ENCODE data around the gene PPP1R2B.

PPP1R2B gene

DNA sequence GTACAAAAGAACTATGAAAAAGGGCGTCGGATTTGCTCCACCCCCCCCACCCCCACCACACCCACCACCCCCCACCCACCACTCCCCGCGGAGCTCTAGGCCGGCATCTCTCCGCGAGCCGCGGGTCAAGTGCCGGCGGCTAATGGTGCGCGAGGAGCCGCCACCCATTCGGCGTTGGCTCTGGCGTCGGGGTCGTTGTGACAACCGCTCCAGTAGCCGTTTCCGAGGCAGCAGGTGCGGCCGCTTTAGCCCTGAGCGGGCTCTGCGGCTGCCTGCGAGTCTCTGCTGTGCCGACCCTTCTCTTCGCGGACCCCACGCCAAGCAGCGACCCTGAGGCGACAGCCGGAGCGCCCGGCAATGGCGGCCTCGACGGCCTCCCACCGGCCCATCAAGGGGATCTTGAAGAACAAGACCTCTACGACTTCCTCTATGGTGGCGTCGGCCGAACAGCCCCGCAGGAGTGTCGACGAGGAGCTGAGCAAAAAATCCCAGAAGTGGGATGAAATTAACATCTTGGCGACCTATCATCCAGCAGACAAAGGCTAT is at the start of gene PPP1R2B:
TSS of gene PPP1R2B (plus strand) at position 90 of the 546 bp plus-strand sequence. CDS start at position 358, 268 bp downstream.
- no peak for DNase-seq
- TF ChIP-seq POLR2A (IDR thresholded peaks at IDR 0.05; ENCODE audit: low read length) (no peak), GATA1 (IDR thresholded peaks at IDR 0.05; ENCODE audit: low read depth, low read length) (no peak)

DNA sequence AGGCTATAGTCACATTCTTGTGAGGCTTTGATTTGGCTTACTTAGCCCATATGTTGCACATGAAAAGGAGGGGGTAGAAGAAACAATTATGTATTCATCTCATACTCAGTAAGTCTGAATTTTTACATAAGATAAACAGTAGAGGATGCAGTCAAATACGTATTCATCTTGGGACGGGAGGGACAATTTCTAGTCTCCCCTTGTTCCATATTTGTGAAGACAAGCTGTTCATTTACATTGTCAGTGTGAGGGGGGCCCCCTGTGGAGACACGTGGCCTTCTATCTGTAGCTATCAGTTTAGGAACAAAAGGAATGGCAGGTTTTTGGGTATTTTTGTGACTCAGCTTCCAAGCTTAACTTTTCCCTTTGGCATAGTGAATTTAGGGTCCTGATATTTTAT is 49.2 kb upstream of the PPP1R2B start:
- TF ChIP-seq GATA1 (IDR thresholded peaks at IDR 0.05; ENCODE audit: low read depth, low read length) (no peak), POLR2A (IDR thresholded peaks at IDR 0.05; ENCODE audit: low read length) (no peak)
- no peak for DNase-seq

- DNase-seq: no peak
- TF ChIP-seq GATA1 (IDR thresholded peaks at IDR 0.05; ENCODE audit: low read depth, low read length) (no peak), POLR2A (IDR thresholded peaks at IDR 0.05; ENCODE audit: low read length) (no peak)
Observed at GRCh38 chr5:156802501-156802900, 47.6 kb upstream of the PPP1R2B start.

DNA sequence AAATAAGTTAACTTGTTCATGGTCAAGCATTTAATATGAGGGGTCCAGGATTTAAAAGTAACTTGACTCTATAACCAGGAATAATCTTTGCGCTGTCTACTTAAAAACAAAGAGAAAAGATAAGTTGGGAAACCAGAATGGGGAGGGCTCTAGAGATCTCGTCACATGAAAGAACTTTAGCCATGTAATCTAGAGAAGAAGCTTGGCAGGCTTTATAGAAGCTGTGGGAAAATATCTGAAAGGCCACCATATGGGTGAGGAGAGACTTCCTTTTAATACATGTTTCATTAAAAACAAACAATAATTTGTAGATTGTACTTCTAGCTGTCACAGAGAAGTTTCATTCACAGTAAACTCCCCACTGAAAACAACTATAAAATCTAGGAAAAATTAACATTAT is 46.7 kb upstream of the PPP1R2B start:
- no peak for DNase-seq
- TF ChIP-seq GATA1 (IDR thresholded peaks at IDR 0.05; ENCODE audit: low read depth, low read length) (no peak), POLR2A (IDR thresholded peaks at IDR 0.05; ENCODE audit: low read length) (no peak)

GRCh38 chr5:156812959-156813358 is 37.1 kb upstream of the PPP1R2B start:
- no peak for DNase-seq
- no peak for TF ChIP-seq GATA1 (IDR thresholded peaks at IDR 0.05; ENCODE audit: low read depth, low read length)
- no peak for TF ChIP-seq POLR2A (IDR thresholded peaks at IDR 0.05; ENCODE audit: low read length)

DNA sequence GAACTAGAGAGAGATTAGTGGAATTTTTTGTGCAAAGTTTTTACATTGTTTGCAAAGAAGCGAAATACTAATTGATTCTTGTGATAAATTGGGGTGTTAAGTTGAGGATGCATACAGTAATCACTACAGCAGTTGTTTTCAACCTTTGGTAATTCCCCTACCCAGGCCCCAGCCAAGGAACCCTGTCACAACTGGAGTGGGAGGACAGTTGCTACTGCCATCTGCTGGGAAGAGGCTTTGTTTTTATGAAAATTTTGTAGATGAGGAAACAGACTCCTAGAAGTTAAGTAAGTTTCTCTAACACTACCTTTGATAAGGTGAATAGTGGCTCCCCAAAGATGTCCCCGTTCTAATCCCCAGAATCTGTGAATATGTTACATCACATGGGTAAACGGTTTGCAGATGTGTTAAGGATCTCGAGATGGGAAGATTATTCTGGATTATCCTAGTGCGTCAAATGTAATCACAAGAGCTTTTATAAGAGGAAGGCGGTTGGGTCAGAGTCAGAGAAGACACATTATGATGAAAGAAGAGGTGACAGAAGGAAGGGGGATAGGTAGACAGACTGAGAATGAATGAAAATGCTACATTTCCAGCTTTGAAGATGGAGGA is 34.0 kb upstream of the PPP1R2B start:
- no peak for TF ChIP-seq GATA1 (IDR thresholded peaks at IDR 0.05; ENCODE audit: low read depth, low read length)
- no peak for TF ChIP-seq POLR2A (IDR thresholded peaks at IDR 0.05; ENCODE audit: low read length)
- DNase-seq: peak in 1 of 2 experiments; percentile 9

DNA sequence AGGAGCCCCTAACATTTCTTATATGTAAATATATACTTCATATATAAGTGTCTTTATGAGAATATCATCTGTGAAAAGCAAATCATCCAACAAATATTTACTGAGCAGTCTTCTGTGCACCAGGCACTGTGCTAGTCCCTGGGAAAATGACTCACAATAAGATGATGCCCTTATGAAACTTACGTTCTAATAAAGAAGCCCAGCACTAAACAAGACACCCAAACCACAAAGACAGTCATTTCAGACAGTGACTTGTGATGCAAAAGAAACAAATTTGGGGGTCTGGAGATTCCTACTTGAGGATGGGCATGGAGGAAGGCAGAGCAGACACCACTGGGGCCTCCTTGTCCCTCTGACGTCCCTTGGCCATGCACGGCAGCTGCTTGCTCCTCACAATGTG is 30.6 kb upstream of the PPP1R2B start:
- DNase-seq: no peak
- TF ChIP-seq POLR2A (IDR thresholded peaks at IDR 0.05; ENCODE audit: low read length) (no peak), GATA1 (IDR thresholded peaks at IDR 0.05; ENCODE audit: low read depth, low read length) (no peak)

DNA sequence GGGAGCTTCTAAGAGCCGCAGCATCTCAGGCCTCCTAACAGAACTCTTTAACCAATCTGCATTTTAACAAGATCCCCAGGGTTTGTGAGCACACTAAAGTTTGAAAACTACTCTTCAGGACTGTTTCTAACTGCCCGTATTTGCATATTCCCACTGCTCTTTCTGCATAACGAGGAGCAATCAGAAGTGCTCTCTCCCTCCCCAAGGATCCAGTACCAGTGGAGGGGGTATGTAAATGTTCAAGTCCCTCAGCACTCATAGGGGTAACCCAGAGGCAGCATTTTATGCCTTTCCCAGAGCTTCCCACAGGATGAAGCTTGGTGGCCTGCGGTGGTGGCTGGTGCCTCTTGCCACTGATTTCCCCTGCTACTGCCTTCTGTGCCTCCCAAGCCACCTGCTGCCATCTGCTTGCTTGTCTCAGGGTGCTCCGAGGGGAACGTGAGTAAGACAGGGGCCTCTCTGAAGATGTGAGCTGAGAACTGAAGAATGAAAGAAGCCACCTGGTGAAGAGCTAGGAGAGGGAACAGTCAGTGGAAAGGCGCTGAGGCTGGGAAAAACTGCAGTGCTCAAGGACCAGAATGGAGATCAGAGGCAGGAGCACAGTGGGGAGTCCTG is 30.0 kb upstream of the PPP1R2B start:
- no peak for TF ChIP-seq POLR2A (IDR thresholded peaks at IDR 0.05; ENCODE audit: low read length)
- TF ChIP-seq GATA1 (IDR thresholded peaks at IDR 0.05; ENCODE audit: low read depth, low read length): no peak
- no peak for DNase-seq

- no peak for DNase-seq
- TF ChIP-seq GATA1 (IDR thresholded peaks at IDR 0.05; ENCODE audit: low read depth, low read length) (no peak), POLR2A (IDR thresholded peaks at IDR 0.05; ENCODE audit: low read length) (no peak)
Observed at GRCh38 chr5:156824241-156824640, 25.9 kb upstream of the PPP1R2B start.

DNA sequence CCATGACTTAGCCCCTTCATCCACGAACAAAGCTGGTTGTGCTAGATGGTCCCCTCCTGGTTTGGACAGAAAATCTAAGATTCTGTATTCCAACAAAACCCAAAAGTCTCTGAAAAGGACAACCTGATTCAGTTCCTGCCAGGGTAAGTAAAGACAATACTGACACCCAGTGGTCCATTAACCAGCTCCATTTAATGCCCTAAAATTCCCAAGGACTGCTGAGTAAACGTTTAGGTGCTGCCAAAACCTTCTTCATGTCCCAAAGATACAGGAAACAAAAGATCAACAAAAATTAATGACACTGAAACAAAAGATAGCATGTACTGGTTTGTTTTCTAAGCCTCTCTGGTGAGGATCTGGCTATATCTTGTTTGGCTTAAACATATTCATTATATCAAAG is 25.3 kb upstream of the PPP1R2B start:
- DNase-seq: peak in 1 of 2 experiments; percentile 11
- TF ChIP-seq POLR2A (IDR thresholded peaks at IDR 0.05; ENCODE audit: low read length): no peak
- TF ChIP-seq GATA1 (IDR thresholded peaks at IDR 0.05; ENCODE audit: low read depth, low read length): no peak

- no peak for DNase-seq
Observed at GRCh38 chr5:156825688-156826087, 24.4 kb upstream of the PPP1R2B start.

DNA sequence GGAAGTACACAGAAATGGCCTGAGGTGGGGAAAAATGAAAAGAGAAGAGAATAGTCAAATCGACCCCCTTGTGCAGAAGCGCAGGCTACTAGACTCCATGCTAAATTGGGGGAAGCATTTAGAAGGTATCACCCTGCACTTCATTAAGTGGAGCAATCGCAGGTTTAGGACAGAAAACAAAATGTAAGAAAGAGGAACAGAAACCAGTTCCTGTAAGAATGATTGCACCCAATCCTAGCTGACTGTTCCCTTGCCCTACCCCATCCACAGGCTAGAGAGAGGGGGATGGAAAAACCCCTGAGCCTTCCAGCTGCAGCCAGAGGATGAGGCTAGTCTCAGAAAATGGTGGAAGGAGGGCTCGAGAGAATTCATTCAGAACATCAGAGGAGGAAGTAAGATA is 23.9 kb upstream of the PPP1R2B start:
- TF ChIP-seq GATA1 (IDR thresholded peaks at IDR 0.05; ENCODE audit: low read depth, low read length) (no peak), POLR2A (IDR thresholded peaks at IDR 0.05; ENCODE audit: low read length) (no peak)
- DNase-seq: no peak

More at GRCh38 chr5:156825688-156826087, 24.4 kb upstream of the PPP1R2B start:
- TF ChIP-seq POLR2A (IDR thresholded peaks at IDR 0.05; ENCODE audit: low read length) (no peak), GATA1 (IDR thresholded peaks at IDR 0.05; ENCODE audit: low read depth, low read length) (no peak)

DNA sequence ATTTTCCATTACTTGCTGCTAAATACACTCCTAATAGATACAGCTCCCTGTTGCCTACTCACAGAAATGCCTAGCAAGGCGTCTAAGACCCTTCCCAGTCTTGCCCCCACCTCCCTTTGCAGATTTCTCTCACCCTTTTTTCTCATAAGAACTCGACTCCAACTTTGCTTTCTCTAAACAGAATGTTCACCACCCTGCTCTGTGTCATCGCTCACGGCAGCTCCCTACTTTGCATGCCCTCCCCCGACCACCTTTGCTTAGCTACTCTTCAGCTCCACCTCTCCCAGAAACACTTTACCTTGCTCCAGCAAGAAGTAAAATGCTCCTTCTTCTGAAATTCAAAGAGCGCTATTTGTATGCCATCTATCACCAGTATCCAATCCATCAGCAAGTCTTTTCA is 15.2 kb upstream of the PPP1R2B start:
- no peak for DNase-seq
- TF ChIP-seq POLR2A (IDR thresholded peaks at IDR 0.05; ENCODE audit: low read length): no peak

DNA sequence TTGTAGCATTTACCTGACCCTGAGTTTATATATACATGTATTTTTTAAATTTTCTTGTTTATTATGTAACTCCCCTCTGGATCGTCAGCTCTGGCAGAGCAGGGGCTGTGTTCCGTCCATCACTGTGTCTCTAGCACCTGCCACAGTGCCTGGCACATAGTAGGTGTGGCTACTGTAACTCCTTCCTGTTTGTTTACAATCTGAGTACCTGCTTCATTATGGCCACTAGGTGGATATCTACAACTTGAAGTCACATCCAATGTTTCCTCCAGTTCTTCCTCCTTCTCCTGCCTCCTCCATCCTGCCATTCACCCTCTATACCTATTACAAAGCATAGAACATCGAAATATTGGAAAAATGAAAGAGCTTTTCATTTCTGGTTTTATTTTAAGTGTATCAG is 14.2 kb upstream of the PPP1R2B start:
- peak in 1 of 2 experiments; percentile 1 for DNase-seq

GRCh38 chr5:156836846-156837245 is 13.2 kb upstream of the PPP1R2B start:
- no peak for DNase-seq
- TF ChIP-seq POLR2A (IDR thresholded peaks at IDR 0.05; ENCODE audit: low read length): no peak
- TF ChIP-seq GATA1 (IDR thresholded peaks at IDR 0.05; ENCODE audit: low read depth, low read length): no peak

More for the DNA sequence above, 14.2 kb upstream of the PPP1R2B start:
- TF ChIP-seq GATA1 (IDR thresholded peaks at IDR 0.05; ENCODE audit: low read depth, low read length): no peak
- no peak for TF ChIP-seq POLR2A (IDR thresholded peaks at IDR 0.05; ENCODE audit: low read length)
